Ishikawa (cell line): ENCODE data around the gene PCED1A.

Experiments
- CEBPB ChIP-seq: IDR thresholded peaks from 2 replicates; pipeline ENCODE4 v1.6.1; 2012
- CREB1 ChIP-seq: IDR thresholded peaks from 2 replicates; pipeline ENCODE4 v1.6.1; 2012; ENCODE audit warnings: low read depth
- EP300 ChIP-seq: IDR thresholded peaks from 2 replicates; pipeline ENCODE4 v1.6.1; 2012; ENCODE audit warnings: borderline replicate concordance
- FOXM1 ChIP-seq: IDR thresholded peaks from 2 replicates; pipeline ENCODE4 v1.6.1; 2012; ENCODE audit warnings: low read depth, borderline replicate concordance
- MAX ChIP-seq: IDR thresholded peaks from 2 replicates; pipeline ENCODE4 v1.6.1; 2012
- NFIC ChIP-seq: IDR thresholded peaks from 2 replicates; pipeline ENCODE4 v1.6.1; 2012
- RAD21 ChIP-seq: IDR thresholded peaks from 2 replicates; pipeline ENCODE4 v1.6.1; 2012; ENCODE audit warnings: low read depth
- TAF1 ChIP-seq: IDR thresholded peaks from 2 replicates; pipeline ENCODE4 v1.6.1; 2012; ENCODE audit warnings: low read depth, mild to moderate bottlenecking
- TCF12 ChIP-seq: IDR thresholded peaks from 2 replicates; pipeline ENCODE4 v1.6.1; 2012; ENCODE audit warnings: low read depth
- TEAD4 ChIP-seq: IDR thresholded peaks from 2 replicates; pipeline ENCODE4 v1.6.1; 2012
- YY1 ChIP-seq: IDR thresholded peaks from 2 replicates; pipeline ENCODE4 v1.6.1; 2012; ENCODE audit warnings: low read depth
- ZBTB7A ChIP-seq: IDR thresholded peaks from 2 replicates; pipeline ENCODE4 v1.6.1; 2012; ENCODE audit warnings: low read depth
- TF ChIP-seq, protein P1 (sequence below): IDR thresholded peaks from 2 replicates; pipeline ENCODE4 v1.6.1; 2012; ENCODE audit warnings: low read depth, mild to moderate bottlenecking
- TF ChIP-seq, protein P2 (sequence below): IDR thresholded peaks from 2 replicates; pipeline ENCODE4 v1.6.1; 2012

GRCh38 chr20:2889797-2890196, 49.3 kb upstream of the PCED1A start:
- TF ChIP-seq CEBPB (no peak), YY1 (no peak), EP300 (no peak), TAF1 (no peak), MAX (no peak), CREB1 (no peak), TCF12 (no peak), NFIC (no peak), TEAD4 (no peak), FOXM1 (no peak), RAD21 (no peak), ZBTB7A (no peak)
- TF ChIP-seq, protein P1, sequence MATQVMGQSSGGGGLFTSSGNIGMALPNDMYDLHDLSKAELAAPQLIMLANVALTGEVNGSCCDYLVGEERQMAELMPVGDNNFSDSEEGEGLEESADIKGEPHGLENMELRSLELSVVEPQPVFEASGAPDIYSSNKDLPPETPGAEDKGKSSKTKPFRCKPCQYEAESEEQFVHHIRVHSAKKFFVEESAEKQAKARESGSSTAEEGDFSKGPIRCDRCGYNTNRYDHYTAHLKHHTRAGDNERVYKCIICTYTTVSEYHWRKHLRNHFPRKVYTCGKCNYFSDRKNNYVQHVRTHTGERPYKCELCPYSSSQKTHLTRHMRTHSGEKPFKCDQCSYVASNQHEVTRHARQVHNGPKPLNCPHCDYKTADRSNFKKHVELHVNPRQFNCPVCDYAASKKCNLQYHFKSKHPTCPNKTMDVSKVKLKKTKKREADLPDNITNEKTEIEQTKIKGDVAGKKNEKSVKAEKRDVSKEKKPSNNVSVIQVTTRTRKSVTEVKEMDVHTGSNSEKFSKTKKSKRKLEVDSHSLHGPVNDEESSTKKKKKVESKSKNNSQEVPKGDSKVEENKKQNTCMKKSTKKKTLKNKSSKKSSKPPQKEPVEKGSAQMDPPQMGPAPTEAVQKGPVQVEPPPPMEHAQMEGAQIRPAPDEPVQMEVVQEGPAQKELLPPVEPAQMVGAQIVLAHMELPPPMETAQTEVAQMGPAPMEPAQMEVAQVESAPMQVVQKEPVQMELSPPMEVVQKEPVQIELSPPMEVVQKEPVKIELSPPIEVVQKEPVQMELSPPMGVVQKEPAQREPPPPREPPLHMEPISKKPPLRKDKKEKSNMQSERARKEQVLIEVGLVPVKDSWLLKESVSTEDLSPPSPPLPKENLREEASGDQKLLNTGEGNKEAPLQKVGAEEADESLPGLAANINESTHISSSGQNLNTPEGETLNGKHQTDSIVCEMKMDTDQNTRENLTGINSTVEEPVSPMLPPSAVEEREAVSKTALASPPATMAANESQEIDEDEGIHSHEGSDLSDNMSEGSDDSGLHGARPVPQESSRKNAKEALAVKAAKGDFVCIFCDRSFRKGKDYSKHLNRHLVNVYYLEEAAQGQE = no peak
- TF ChIP-seq, protein P2, sequence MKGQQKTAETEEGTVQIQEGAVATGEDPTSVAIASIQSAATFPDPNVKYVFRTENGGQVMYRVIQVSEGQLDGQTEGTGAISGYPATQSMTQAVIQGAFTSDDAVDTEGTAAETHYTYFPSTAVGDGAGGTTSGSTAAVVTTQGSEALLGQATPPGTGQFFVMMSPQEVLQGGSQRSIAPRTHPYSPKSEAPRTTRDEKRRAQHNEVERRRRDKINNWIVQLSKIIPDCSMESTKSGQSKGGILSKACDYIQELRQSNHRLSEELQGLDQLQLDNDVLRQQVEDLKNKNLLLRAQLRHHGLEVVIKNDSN = no peak
